Amniotic epithelial cell (primary cell): Measurements from ENCODE around the gene UPK1A.

Source experiments
- DNase-seq: peaks from one replicate; pipeline ENCODE4 v3.0.0-alpha.2; 2010; ENCODE audit warnings: low read depth

The UPK1A gene

DNA sequence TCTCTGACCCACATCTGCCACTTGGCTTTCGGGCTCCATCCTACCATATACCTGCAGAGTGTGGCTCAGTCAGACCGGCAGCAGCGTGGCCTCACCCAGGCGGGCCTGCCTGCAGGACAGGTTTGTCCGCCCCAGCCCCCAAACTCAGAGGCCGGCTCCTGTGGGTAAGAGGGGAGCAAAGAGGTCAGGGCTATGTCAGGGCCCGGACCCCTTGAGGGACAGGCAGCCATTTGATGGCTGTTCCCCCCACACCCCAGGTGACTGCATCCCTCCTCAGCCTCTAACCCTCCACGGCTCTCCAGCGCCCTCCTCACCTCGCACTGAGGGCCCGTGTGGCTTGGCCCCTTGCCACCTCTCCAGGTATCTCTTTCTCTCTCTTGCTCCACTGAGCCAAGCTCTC lies 25.7 kb downstream of the UPK1A start:
- no peak for DNase-seq

DNA sequence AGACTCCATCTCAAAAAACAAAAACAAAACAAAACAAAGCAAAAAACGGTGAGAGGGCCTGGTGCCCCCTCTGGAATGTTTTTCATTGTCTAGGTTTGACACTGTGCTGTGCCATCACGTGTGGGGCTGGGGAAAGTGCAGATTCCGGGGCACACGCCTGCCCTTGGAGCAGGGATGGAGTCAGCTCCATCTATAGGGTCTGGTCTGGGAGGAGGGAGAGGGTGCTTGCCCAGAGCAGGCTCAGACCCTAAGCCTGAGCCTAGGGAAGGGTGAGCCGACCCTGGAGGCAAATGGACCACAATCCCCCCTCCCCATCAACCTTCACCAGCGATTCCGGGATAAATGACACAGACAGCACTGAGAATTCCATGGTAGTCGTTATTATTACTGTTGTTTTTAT lies 27.1 kb downstream of the UPK1A start:
- DNase-seq, result no peak

DNA sequence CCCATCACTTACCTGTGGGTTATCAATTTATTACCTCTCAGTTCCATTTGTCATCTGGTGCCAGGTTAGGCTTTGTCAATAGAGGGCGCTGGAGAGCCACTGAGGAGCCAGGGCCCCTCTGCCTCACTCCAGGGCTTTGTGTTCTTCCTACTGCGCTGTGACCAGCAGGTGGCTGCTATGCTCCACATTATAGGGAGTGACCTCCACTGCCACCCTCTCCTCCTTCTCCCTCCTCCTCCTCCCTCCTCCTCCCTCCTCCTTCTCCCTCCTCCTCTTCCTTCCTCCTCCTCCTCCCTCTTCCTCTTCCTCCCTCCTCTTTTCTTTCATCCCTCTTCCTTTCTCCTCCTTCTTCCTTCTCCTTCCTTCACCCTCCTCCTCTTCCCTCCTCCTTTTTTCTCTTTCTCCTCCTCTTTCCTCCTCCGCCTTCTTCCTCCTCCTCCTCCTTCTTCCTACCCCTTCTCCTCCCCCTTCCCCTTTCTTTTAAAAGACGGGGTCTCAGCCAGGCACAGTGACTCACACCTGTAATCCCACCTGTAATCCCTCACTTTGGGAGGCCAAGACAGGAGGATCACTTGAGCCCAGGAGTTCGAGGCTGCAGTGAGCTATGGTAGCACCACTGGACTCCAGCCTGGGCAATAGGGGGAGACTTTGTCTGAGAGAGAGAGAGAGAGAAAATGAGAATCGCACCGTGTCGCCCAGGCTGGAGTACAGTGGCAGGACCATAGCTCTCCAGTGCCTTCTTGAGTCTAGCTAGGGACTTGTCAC lies 27.7 kb downstream of the UPK1A start:
- DNase-seq, result peak; percentile 79

DNA sequence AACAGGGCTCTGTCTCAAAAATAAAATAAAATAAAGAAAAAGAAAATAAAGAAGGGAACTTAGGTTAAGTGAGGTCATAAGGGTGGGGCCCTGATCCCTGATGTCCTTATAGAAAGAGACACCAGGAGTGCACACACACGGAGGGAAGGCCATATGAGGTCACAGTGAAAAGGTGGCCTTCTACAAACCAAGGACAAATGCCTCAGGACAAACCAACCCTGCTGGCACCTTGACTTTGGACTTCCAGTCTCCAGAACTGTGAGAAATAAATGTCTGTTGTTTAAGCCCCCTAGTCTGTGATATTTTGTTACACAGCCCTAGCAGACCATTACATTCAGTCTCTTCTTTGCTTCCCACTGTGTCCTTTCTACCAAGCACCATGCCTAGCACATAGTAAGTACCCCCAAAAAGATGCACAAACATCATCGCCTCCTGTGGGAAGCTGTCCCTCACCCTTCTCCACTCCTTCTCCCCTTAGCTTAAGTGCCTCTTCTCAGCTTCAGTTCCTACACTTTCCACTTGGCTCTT lies 29.6 kb downstream of the UPK1A start:
- DNase-seq, result no peak

DNA sequence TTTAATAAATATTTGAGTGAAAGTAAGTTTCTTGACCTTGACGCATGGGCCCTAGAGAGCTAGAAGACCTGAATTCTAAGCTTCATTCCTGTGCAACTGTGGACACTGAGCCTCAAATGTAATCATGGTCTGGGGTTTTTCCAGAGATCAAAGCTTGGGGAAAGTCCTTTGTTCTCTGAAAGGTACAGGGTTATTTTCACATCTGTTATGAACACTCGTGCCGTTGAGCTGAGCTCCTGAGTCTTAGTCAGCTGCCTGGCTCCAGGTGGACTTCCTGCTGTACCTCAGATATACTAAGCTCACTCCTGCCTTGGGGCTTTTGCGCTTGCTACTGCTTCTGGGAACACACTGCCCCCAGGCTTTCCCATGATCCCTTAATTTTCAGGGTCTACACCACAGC lies 30.5 kb downstream of the UPK1A start:
- DNase-seq, result no peak

DNA sequence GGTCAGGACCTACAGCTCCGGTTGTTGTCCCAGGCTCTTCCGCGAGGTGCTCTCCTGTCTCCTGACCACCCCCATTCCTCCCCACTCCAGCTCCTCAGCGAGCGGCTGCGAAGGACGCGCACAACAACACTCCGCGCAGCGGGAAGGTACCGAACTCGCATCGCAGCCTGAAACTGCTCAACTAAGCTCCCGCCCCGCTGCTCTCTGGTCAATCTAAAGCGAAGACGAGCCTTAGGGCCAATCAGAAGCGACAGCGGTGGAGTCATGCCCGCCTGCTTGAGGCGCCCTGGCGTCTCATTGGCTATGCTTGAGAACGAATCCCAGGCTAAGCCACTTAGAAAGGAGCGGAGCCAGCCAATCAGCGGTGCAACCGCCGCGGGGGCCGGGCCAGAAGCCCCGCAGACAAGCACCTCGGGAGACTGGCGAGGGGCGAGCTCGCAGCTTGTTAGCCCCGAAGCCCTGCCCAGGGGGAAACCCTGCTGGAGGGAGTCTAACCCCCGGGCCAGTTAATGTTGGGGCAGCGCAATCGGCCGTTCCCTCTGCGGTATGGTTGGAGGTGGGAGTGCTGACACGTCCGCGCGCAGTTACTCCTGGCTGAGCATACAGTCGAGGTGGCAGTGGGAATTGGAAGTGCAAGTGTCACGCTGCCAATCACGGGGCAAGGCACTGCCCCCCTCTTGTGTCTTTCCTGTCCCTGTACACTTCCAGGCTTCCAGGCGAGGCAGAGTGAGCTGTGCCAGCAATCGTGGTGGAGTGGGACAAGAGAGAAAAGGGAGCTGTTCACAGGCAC lies 36.1 kb downstream of the UPK1A start:
- DNase-seq, result peak; percentile 97

DNA sequence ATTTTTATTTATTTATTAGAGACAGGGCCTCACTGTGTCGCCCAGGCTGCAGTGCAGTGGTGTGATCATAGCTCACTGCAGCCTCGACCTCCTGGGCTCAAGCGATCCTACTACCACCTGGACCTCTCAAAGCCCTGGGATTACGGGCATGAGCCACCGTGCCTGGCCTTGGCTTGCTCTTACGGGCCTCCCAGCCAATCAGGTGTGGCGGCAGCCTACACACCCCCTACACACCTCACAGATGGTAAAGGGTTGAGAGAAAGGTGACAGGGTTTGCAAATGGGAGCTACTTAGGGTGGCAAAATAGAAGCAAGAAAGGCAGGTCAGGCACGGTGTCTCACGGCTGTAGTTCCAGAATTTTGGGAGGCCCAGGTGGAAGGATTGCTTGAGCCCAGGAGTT lies 37.0 kb downstream of the UPK1A start:
- DNase-seq, result no peak

DNA sequence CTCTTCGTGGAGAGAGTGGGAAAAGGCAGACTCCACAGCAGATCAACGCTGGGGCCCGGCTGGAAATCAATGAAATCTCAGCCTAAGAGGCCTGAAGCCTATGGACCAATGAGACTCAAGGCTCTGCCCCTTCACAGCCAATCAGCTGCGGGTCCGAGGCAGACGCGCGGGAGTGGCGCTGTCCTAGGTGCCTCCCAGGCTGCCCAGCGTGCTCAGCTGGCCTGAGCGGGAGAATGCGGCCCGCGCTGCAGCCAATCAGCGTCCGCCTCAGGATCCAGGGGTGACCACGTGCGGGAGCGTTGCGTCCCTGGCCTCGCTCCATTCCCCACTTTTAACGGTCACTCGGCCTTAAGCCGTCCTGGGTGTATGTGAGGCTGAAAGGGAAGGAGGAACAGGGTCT lies 37.9 kb downstream of the UPK1A start, which contains the start of gene ZBTB32:
ZBTB32 (plus strand) TSS at position 341 of the 400 bp plus-strand sequence. CDS start 10,069 bp downstream, outside the sequence.
- DNase-seq, result peak; percentile 65

DNA sequence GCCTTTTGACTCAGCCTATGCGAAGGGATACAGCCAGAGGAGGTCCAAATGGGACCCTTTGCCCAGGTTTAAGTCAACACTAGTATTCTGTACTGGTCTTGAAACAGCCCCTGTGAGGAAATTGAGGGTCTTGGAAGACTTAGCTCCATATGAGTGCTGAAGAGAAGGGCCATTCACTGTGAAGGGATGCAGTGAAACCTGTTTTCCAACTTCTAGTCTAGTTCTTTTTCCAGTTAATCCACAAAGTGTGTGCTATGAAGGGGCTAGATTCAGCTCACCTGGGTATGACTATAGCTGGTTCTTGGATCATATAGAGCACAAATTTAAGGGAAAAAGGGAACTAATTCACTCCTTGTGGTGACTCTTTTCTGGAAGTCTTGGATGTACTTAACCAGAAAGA lies 42.1 kb downstream of the UPK1A start:
- no peak for DNase-seq

DNA sequence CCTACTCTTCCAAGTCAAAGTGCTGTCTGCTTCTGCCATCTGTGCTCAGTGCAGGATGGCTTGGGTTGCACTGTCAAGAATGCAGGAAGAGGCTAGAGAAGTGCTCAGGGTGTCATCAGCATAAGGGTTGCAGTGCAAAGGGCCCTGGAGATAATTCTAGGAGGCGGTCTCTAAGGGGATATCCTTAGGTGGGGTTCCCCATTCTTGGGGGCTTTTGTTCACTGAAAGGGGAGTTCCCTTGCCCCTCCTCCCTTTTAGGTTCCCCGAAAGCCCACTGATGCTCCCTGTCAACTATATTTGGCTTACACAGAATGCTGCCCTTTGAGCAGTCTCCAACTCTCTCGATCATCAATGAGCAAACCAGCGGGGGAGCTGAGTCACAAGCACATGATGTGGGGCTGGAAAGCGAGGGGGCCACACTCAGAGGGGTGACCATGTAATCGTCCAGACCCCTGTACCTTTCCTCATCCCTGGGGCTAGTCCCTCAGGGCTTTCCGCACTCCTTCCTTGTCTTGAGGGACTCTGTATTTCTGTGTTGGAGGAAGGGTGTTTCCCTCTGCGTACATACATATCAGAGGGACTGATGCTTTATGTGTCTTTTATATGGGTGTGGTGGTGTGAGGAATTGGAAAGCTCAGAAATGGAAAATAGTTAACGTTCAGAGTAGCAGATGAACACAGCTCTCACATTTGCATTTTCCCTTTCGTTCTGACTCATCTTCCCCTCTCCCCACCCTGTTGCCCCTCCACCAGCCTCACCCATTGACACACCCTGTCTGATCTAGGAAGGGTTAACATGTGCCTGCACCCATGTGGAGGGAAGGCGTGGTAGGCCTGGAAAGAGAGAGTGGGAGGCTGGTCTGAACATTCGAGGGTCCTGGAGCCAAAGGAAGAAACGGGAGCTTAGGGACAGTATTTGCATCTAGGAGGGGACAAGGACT lies 44.7 kb downstream of the UPK1A start:
- no peak for DNase-seq

DNA sequence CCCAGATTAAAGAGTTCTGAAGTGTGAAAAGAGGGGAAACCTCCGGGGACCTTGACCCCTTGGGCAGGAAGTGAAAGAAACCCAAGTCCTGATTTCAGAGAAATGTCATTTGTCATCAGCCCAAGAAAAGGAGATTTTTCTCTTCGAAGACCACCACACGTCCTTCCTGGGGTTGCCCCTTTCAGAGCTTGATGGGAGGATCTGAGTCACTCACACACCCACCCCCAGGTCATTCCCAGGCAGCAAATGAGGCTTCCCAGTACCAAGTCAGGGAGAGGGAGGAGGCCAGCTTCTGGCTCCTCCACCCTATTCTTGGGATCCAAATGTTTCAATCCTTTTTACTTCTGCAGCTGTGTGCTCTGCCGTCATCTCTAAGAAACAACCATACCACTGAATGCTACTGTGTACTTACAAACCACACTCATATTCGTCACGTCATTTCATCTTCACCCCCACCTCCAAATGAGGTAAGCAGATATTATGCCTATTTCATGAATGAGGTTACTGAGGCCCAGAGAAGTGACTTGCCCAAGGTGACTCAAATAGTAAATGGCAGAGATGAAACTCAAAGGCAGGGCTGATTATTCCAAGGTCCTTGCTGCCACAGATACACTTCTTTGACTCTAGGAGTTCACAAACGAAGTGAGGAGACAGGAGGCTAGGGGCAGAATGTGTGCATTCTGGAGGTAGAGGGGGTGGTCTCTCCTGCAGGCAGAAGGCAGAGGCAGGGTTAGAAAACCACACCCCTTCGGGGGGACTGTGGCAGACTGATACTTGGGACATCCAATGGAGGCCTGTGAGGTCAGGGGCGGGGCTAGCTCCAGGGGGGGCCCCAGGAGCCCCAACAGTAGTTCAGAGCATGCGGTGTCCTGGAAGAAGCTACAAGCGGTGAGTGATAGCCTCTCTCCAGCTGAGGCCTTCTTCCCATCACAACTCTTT lies 46.5 kb downstream of the UPK1A start:
- DNase-seq, result no peak

DNA sequence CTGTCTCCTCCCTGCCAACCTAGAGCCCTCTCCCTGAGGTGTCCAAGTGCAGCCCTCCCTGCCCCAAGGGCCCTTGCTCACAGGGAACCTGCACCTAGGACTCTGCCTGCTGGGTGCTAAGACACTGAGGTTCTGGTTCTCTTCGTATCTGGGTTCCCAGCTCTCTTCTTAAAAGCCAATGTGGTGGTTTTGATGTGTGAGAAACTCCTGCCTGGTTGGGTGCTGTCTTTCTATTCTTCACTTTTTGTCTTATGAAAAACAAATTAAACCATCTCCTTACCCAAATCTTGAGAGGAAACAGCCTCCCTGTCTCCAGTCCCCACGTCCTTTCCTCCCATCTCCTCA lies 47.2 kb downstream of the UPK1A start:
- no peak for DNase-seq

DNA sequence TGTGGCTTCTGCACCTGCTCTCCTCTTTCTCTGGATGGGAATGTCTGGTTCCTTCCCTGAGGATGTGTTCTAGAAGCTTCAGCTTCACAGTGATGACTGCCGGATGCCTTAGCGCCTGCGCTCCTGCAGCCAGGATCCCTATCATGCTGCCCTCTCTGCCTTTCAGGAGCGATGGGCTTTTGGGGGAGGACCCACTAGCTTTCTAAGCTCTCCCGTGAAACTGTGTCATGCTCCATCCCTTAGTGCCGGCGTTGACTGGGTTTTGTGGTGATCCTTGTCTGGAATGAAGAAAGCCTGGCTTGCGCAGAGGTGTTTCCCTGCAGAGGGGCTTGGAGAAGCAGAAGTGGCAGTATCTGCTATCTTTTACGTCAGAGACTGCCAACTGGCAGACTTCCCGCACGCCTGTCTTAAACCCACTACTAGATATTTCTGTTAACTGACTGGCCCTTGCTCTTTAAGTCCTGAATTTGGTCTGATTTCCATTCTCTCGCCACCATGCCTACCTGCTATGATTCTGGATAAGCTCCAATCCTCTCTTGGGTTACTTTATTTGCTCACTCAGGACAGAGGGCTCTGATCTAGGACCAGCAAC lies 47.7 kb downstream of the UPK1A start:
- no peak for DNase-seq

DNA sequence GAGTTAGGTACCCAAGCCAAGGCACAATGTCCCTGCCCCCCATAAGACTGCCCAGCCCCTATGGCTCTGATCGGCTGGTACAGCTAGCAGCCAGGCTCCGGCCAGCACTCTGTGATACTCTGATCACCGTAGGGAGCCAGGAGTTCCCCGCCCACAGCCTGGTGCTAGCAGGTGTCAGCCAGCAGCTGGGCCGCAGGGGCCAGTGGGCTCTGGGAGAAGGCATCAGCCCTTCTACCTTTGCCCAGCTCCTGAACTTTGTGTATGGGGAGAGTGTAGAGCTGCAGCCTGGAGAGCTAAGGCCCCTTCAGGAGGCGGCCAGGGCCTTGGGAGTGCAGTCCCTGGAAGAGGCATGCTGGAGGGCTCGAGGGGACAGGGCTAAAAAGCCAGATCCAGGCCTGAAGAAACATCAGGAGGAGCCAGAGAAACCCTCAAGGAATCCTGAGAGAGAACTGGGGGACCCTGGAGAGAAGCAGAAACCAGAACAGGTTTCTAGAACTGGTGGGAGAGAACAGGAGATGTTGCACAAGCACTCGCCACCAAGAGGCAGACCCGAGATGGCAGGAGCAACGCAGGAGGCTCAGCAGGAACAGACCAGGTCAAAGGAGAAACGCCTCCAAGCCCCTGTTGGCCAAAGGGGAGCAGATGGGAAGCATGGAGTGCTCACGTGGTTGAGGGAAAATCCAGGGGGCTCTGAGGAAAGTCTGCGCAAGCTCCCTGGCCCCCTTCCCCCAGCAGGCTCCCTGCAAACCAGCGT lies 48.5 kb downstream of the UPK1A start:
- DNase-seq, result no peak

DNA sequence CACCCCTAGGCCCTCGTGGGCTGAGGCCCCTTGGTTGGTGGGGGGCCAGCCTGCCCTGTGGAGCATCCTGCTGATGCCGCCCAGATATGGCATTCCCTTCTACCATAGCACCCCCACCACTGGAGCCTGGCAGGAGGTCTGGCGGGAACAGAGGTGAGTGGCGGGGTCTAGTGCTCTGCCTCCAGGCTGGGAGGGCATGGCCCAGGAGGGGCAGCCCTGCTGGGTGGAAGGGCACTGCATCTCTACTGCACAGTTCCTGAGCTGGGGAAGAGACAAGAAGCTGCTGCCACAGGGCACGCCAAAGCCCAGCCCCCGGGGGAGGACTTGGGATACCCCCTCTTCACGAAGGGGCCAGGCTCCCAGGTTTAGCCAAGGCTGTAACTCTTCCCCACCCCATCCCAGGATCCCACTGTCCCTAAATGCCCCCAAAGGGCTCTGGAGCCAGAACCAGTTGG lies 49.1 kb downstream of the UPK1A start:
- no peak for DNase-seq

DNA sequence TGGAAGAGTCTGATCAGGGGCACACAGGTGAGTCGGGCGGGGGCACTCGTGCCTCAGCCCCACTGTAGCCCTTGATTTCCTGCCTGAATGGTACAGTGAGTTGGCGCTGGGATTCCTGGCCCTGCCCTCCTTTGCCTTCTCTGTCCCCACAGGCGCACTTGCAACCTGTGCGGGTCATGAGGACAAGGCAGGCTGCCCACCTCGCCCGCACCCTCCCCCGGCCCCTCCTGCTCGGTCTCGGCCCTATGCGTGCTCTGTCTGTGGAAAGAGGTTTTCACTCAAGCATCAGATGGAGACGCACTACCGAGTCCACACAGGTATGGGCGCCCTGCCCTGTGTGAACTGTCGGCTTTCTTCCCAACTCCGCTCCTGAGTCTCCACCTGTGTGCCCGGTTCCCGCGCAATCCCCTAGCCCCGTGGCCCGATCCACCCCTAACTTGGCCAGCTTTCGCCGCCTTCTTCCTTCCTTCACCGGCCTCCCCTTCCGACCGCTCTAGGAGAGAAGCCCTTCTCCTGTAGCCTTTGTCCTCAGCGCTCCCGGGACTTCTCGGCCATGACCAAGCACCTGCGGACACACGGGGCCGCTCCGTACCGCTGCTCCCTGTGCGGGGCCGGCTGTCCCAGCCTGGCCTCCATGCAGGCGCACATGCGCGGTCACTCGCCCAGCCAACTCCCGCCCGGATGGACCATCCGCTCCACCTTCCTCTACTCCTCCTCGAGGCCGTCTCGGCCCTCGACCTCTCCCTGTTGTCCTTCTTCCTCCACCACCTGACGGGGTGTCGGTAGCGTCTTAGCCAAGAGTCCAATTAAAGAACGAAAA lies 49.9 kb downstream of the UPK1A start:
- DNase-seq, result peak; percentile 26

DNA sequence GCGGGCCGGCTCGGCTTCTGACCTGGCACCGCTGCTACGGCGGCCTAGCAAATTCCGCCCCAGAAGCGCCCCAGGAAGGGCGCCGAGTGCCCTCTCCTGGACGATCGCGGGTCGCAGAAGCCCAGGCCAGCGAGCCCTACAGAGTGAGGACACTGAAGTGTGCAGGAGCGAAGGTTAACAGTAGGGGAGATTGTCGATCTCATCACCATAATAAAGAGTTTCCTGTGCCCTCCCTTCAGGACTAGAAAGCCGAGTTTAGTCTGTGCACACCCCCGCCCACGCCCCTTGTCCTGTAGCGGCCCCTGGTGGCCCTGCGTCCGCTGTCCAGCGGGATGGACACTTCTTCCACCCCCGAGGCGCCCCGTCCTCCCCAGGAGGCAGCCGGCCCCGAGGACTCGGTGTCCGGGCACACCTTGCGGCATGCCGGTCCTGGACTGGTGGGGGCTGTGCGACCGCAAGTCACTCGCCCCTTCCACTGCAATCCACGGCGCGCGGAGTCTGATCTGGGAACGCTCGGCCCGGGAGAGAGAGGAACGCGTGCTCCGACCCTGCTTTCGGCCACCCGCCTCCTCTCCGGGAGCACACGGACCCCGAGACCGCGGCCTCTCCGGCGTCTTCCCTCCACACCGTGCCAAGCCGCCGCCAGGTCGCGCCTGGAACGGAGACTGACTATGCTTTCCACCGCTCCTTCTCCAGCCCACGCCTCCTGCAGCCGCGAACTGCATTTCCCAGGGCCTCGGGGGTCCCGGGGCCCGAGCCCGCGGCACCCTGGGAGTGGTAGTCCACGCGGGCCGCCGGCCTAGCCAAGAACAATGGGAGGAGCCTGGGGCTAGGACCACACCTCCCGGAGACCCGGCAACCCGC lies 50.7 kb downstream of the UPK1A start:
- peak; percentile 94 for DNase-seq
